Lung (tissue), 12 donors: ENCODE measurements around the gene PSMB5. TPM values are rescaled to one million over a fixed set of nuclear protein-coding genes. Genes with fewer than 3 reads are reported as not detected.

ENCODE experiments used
- ATAC-seq: fragments of 200-7000 bp; cut with Tn5 transposase; one replicate; pipeline ENCODE4 v1.9.1; 2020; ENCODE audit warnings: moderate number of reproducible peaks; ENCODE audit not compliant: insufficient read depth, low FRiP score
- DNase-seq, 3 donors: peaks; one replicate each; pipeline ENCODE4 v3.0.0-alpha.2; 2013 to 2017
- H3K27ac ChIP-seq, 2 donors: one replicate each; pipeline ENCODE4 v1.5.1; 2013; ENCODE audit warnings: mild to moderate bottlenecking in 2 of 2, moderate library complexity in 2 of 2, control low read depth in 1 of 2, inconsistent platforms in 1 of 2, low read depth in 1 of 2, low read length in 1 of 2
- H3K27me3 ChIP-seq, 3 donors: one replicate each; pipeline ENCODE4 v1.5.1; 2013; ENCODE audit warnings: low read length in 2 of 3; ENCODE audit not compliant: control insufficient read depth in 3 of 3, insufficient read depth in 3 of 3
- H3K36me3 ChIP-seq, 4 donors: one replicate each; pipeline ENCODE4 v1.5.1; 2013; ENCODE audit warnings: low read length in 4 of 4, mild to moderate bottlenecking in 1 of 4, moderate library complexity in 1 of 4; ENCODE audit not compliant: control insufficient read depth in 4 of 4, insufficient read depth in 4 of 4
- H3K4me1 ChIP-seq, 5 donors: one replicate each; pipeline ENCODE4 v1.5.1; 2013; ENCODE audit warnings: low read length in 5 of 5, mild to moderate bottlenecking in 2 of 5, moderate library complexity in 1 of 5; ENCODE audit not compliant: control insufficient read depth in 5 of 5, insufficient read depth in 5 of 5
- H3K4me3 ChIP-seq: one replicate; pipeline ENCODE4 v1.5.1; 2013; ENCODE audit warnings: mild to moderate bottlenecking, control low read depth, moderate library complexity
- H3K9ac ChIP-seq, 2 donors: one replicate each; pipeline ENCODE4 v1.5.1; 2013; ENCODE audit warnings: low read length in 2 of 2, control low read depth in 1 of 2; ENCODE audit not compliant: insufficient read depth in 1 of 2
- H3K9me3 ChIP-seq, 4 donors: one replicate each; pipeline ENCODE4 v1.5.1; 2013; ENCODE audit warnings: low read length in 3 of 4, mild to moderate bottlenecking in 1 of 4, moderate library complexity in 1 of 4; ENCODE audit not compliant: control insufficient read depth in 4 of 4, insufficient read depth in 3 of 4
- CTCF ChIP-seq: IDR thresholded peaks from 2 replicates; pipeline ENCODE4 v1.5.1; 2012; ENCODE audit warnings: mild to moderate bottlenecking; ENCODE audit errors: control extremely low read depth, extremely low read depth
- WGBS, 2 donors: extraction: QIAGEN DNeasy Blood & Tissue Kit; methylation state at CpG; one replicate each; pipeline ENCODE4 v1.1.7; 2013; 5-methylcytosine and 5-hydroxymethylcytosine counted together
- polyA plus RNA-seq, 2 donors: library from polyadenylated mRNA; stranded (reverse); fragments of 200-250 nt; gene quantifications; one replicate each; pipeline ENCODE4 v1.2.1, GENCODE V29; 2013
- total RNA-seq, 2 donors: library from RNA; depleted of rRNA in 1 of 2; stranded (reverse); fragments of >200 nt in 1 of 2; gene quantifications; one replicate each; pipeline ENCODE4 v1.2.1, GENCODE V29; 2014 to 2021
- donor health status: control.
- donor health status: control.
- donor health status: Bipolar disorder and iron deficiency.
- donor health status: healthy.
- donor health status: DM: yes; HTN: yes; CAD: no.

The PSMB5 gene
- total and polyA plus RNA-seq, 4 donors, result 64.8 to 147 (median 101) TPM

- ATAC-seq (no peak), DNase-seq (no peak)
- peaks cover 0 to 13% (median 10%) of the 10 kb centered on the region in 5 donors for H3K4me1 ChIP-seq
- 95 to 96% methylated on average over 36 of the region's 36 CpGs for WGBS, 2 donors
- H3K27me3 ChIP-seq, result no peaks in the 10 kb centered on the region
- H3K4me3 ChIP-seq, result no peak within 1 kb of the TSS
- H3K27ac ChIP-seq, result no peak within 1 kb of the TSS
- no peak within 1 kb of the TSS for H3K9ac ChIP-seq
- H3K9me3 ChIP-seq, result no peaks in the 10 kb centered on the region
- no peak for TF ChIP-seq CTCF
- H3K36me3 ChIP-seq, result no peaks in the 10 kb centered on the region
Measured at GRCh38 chr14:23042162-23042965, 7.7 kb upstream of the PSMB5 start, which contains the start of gene PSMB11. Gene PSMB11, plus strand, starts transcription at chr14:23042212. Its CDS starts 14 bp downstream, at chr14:23042226.

GRCh38 chr14:23041729-23042128 is 7.0 kb upstream of the PSMB5 start:
- peaks cover 0 to 13% (median 7%) of the 10 kb centered on the region in 5 donors for H3K4me1 ChIP-seq
- 87 to 88% methylated on average over 8 of the region's 8 CpGs for WGBS, 2 donors
- DNase-seq (no peak), ATAC-seq (no peak)
- no peak overlapping the region for H3K9ac ChIP-seq
- no peaks in the 10 kb centered on the region for H3K9me3 ChIP-seq
- H3K4me3 ChIP-seq, result no peak overlapping the region
- no peak for TF ChIP-seq CTCF
- H3K36me3 ChIP-seq, result no peaks in the 10 kb centered on the region
- H3K27ac ChIP-seq, result no peak overlapping the region
- no peaks in the 10 kb centered on the region for H3K27me3 ChIP-seq

GRCh38 chr14:23040100-23040499 is 5.4 kb upstream of the PSMB5 start:
- Histone ChIP-seq H3K27ac (no peak overlapping the region), H3K36me3 (no peaks in the 10 kb centered on the region), H3K27me3 (no peaks in the 10 kb centered on the region), H3K9ac (no peak overlapping the region), H3K9me3 (no peaks in the 10 kb centered on the region), H3K4me1 (peaks cover 0 to 11% (median 4%) of the 10 kb centered on the region in 5 donors), H3K4me3 (no peak overlapping the region)
- no peak for DNase-seq
- WGBS, 2 donors, result 85 to 94% methylated on average over 4 of the region's 4 CpGs
- ATAC-seq, result no peak
- TF ChIP-seq CTCF, result no peak
